HepG2 (cell line): Measurements from ENCODE around the gene ASH1L. TPM values are rescaled to one million over a fixed set of nuclear protein-coding genes. Genes with fewer than 3 reads are reported as not detected.

Experiments used
- ADNP ChIP-seq: sonication (generic); formaldehyde crosslinking; IDR thresholded peaks from 2 replicates; pipeline ENCODE4 v1.4.0; 2020; ENCODE audit warnings: missing genetic modification reagents
- DMAP1 ChIP-seq: IDR thresholded peaks from 2 replicates; pipeline ENCODE4 v1.6.1; 2016
- FOXO1 ChIP-seq: sonication (generic); formaldehyde crosslinking; IDR thresholded peaks from 2 replicates; pipeline ENCODE4 v1.4.0; 2020; ENCODE audit warnings: missing genetic modification reagents
- HMG20B ChIP-seq: conservative IDR thresholded peaks from 2 replicates; pipeline ENCODE4 v1.6.1; 2016; ENCODE audit warnings: missing genetic modification reagents, missing compliant biosample characterization
- HNRNPUL1 ChIP-seq: fragments of 200-400 bp; formaldehyde crosslinking; IDR thresholded peaks from 2 replicates; pipeline ENCODE4 v1.6.1; 2017; ENCODE audit warnings: low read depth, mild to moderate bottlenecking, low read length, moderate library complexity
- KDM4B ChIP-seq: sonication (generic); formaldehyde crosslinking; IDR thresholded peaks from 2 replicates; pipeline ENCODE4 v1.4.0; 2020; ENCODE audit warnings: missing genetic modification reagents
- NFRKB ChIP-seq: fragments of 450-650 bp; IDR thresholded peaks from 2 replicates; pipeline ENCODE4 v1.6.1; 2017
- NR2F6 ChIP-seq, 2 experiments: IDR thresholded peaks; 2 replicates each; pipeline ENCODE4 v1.6.1; 2016; ENCODE audit warnings: antibody characterized with exemption in 1 of 2, mild to moderate bottlenecking in 1 of 2
- POLR2G ChIP-seq: fragments of 200-400 bp; formaldehyde crosslinking; IDR thresholded peaks from 2 replicates; pipeline ENCODE4 v1.6.1; 2018; ENCODE audit warnings: mild to moderate bottlenecking, low read depth, low read length, moderate library complexity
- RORA ChIP-seq: sonication (generic); formaldehyde crosslinking; IDR thresholded peaks from 2 replicates; pipeline ENCODE4 v1.5.0; 2020; ENCODE audit warnings: mild to moderate bottlenecking, missing genetic modification reagents, moderate library complexity
- RXRA ChIP-seq: sonication (generic); formaldehyde crosslinking; IDR thresholded peaks from 2 replicates; pipeline ENCODE4 v1.5.1; 2020; ENCODE audit warnings: missing genetic modification reagents
- SMYD3 ChIP-seq: sonication (generic); formaldehyde crosslinking; IDR thresholded peaks from 2 replicates; pipeline ENCODE4 v1.8.1; 2023; ENCODE audit warnings: mild to moderate bottlenecking, missing genetic modification reagents
- SOX13 ChIP-seq, 3 experiments: fragments of 450-650 bp in 1 of 3; sonication (generic) in 1 of 3; formaldehyde crosslinking in 1 of 3; IDR thresholded peaks in 2 of 3; conservative IDR thresholded peaks in 1 of 3; 2 replicates each; pipeline versions ENCODE4 v1.5.0 to v1.6.1; 2016 to 2020; ENCODE audit warnings: antibody characterized with exemption in 1 of 3, mild to moderate bottlenecking in 1 of 3, missing compliant biosample characterization in 1 of 3, missing genetic modification reagents in 1 of 3, moderate library complexity in 1 of 3
- TCF7 ChIP-seq: sonication (generic); IDR thresholded peaks from 2 replicates; pipeline ENCODE4 v1.6.1; 2016; ENCODE audit warnings: antibody characterized with exemption, low read depth
- TCF7L2 ChIP-seq: IDR thresholded peaks from 2 replicates; pipeline ENCODE4 v1.6.1; 2011; ENCODE audit warnings: mild to moderate bottlenecking, low read depth, low read length, moderate library complexity
- THAP11 ChIP-seq: IDR thresholded peaks from 2 replicates; pipeline ENCODE4 v1.6.1; 2016; ENCODE audit warnings: missing biosample characterization, missing genetic modification reagents
- TRIM24 ChIP-seq: sonication (generic); formaldehyde crosslinking; IDR thresholded peaks from 2 replicates; pipeline ENCODE4 v1.8.0; 2022; ENCODE audit warnings: mild to moderate bottlenecking, missing genetic modification reagents
- ZMAT3 ChIP-seq: sonication (generic); formaldehyde crosslinking; conservative IDR thresholded peaks from 2 replicates; pipeline ENCODE4 v1.7.0; 2021; ENCODE audit warnings: missing genetic modification reagents
- ZNF20 ChIP-seq: sonication (generic); formaldehyde crosslinking; IDR thresholded peaks from 2 replicates; pipeline ENCODE4 v1.4.0; 2020; ENCODE audit warnings: mild to moderate bottlenecking, moderate library complexity, missing genetic modification reagents
- ZNF207 ChIP-seq: fragments of 450-650 bp; IDR thresholded peaks from 2 replicates; pipeline ENCODE4 v1.6.1; 2016; ENCODE audit warnings: antibody characterized with exemption, borderline replicate concordance
- ZNF225 ChIP-seq: sonication (generic); formaldehyde crosslinking; IDR thresholded peaks from 2 replicates; pipeline ENCODE4 v1.4.0; 2020; ENCODE audit warnings: mild to moderate bottlenecking, missing genetic modification reagents
- ZNF253 ChIP-seq: sonication (generic); formaldehyde crosslinking; IDR thresholded peaks from 2 replicates; pipeline ENCODE4 v1.8.0; 2022; ENCODE audit warnings: mild to moderate bottlenecking, missing genetic modification reagents, borderline replicate concordance
- ZNF274 ChIP-seq: sonication (generic); formaldehyde crosslinking; IDR thresholded peaks from 2 replicates; pipeline ENCODE4 v1.5.1; 2020; ENCODE audit warnings: mild to moderate bottlenecking, missing genetic modification reagents
- ZNF296 ChIP-seq: sonication (generic); formaldehyde crosslinking; conservative IDR thresholded peaks from 2 replicates; pipeline ENCODE4 v1.5.0; 2020; ENCODE audit warnings: mild to moderate bottlenecking, missing genetic modification reagents
- ZNF484 ChIP-seq: sonication (generic); formaldehyde crosslinking; IDR thresholded peaks from 2 replicates; pipeline ENCODE4 v1.5.1; 2020; ENCODE audit warnings: mild to moderate bottlenecking, low read depth, missing genetic modification reagents, borderline replicate concordance
- ZNF549 ChIP-seq: sonication (generic); formaldehyde crosslinking; IDR thresholded peaks from 2 replicates; pipeline ENCODE4 v1.5.0; 2020; ENCODE audit warnings: missing genetic modification reagents
- ZNF563 ChIP-seq: sonication (generic); formaldehyde crosslinking; IDR thresholded peaks from 2 replicates; pipeline ENCODE4 v1.8.0; 2022; ENCODE audit warnings: mild to moderate bottlenecking, moderate library complexity, missing genetic modification reagents
- ZNF564 ChIP-seq: sonication (generic); formaldehyde crosslinking; IDR thresholded peaks from 2 replicates; pipeline ENCODE4 v1.8.1; 2023; ENCODE audit warnings: mild to moderate bottlenecking, missing genetic modification reagents
- ZNF768 ChIP-seq: sonication (generic); formaldehyde crosslinking; IDR thresholded peaks from 2 replicates; pipeline ENCODE4 v1.4.0; 2020; ENCODE audit warnings: missing genetic modification reagents
- ZNF773 ChIP-seq: sonication (generic); formaldehyde crosslinking; IDR thresholded peaks from 2 replicates; pipeline ENCODE4 v1.4.0; 2020; ENCODE audit warnings: missing genetic modification reagents, borderline replicate concordance
- ZNF850 ChIP-seq: sonication (generic); formaldehyde crosslinking; conservative IDR thresholded peaks from 2 replicates; pipeline ENCODE4 v1.9.0; 2021; ENCODE audit warnings: mild to moderate bottlenecking, missing genetic modification reagents
- ZSCAN29 ChIP-seq: sonication (generic); formaldehyde crosslinking; conservative IDR thresholded peaks from 2 replicates; pipeline ENCODE4 v1.4.0; 2020; ENCODE audit warnings: mild to moderate bottlenecking, missing genetic modification reagents
- polyA plus RNA-seq, 8 experiments: library from polyadenylated mRNA; depleted of rRNA in 3 of 8; stranded (reverse) in 7 of 8; unstranded in 1 of 8; fragments of >200 nt; fragmentation: Illumina TruSeq in 4 of 8; extraction: Trizol in 4 of 8; gene quantifications; 2 replicates each; pipeline versions ENCODE4 v1.2.1 to v1.2.3, GENCODE V29; 2011 to 2016; ENCODE audit warnings: low read depth in 4 of 8, missing spikeins in 1 of 8, mixed read lengths in 1 of 8; ENCODE audit not compliant: insufficient read depth in 1 of 8
- total RNA-seq, 5 experiments: library from RNA; depleted of rRNA; stranded (reverse); fragments of >200 nt; fragmentation: Illumina TruSeq; extraction: Trizol; gene quantifications; 2 replicates each; pipeline ENCODE4 v1.2.3, GENCODE V29; 2016; ENCODE audit warnings: low read depth in 1 of 5
- TF ChIP-seq, protein P1 (sequence below): sonication (generic); formaldehyde crosslinking; IDR thresholded peaks from 2 replicates; pipeline ENCODE4 v1.5.0; 2020; ENCODE audit warnings: missing genetic modification reagents

Gene ASH1L
- total and polyA plus RNA-seq, 2 of the 13 experiments (the other 11 are each of a cell fraction or from before 2014, with no cell fraction given) = 10.2 to 15.3 TPM

DNA sequence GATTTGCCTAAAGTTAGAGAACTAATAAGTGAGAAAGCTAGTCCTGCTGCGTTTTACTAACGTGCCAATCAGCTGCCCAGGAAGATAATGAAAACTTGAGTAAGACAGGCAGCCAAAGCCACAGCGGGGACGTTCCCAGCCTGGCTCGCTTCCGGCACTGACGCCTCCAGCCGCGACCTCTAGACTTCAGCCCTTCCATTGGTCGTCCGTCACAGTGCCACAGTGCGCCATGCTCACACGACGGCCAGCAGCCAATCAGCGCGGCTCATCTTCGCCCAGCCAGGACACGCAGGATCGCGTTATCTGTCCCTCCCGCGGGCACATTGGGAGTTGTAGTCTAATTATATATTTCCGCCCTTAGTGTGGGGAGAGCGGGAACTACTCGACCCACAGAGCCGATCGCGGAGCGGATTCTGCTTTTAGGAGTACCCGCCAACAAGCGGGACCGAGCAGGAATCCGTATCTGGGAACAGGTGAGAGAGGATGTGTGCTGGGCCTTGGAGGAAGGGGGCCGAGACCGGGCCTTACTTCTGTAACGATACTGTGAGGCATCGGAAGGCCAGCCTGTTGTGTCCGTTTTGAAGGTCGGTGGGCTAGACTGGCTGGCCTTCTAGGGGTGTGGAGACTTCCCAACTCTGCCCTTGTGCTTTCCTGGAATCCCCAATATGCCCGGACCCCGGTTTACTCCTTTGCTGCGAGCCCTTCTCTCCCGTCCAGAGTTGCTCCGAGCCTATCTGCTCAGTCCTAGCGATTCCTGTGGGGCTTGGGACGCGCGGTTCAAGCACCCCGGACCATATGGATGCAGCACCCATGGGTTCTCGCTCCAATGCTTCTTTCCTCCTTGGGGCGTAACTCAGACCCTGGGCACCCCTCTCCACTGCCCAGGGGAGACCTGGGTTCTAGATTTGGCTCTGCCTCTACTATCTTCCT, 253.8 kb downstream of the ASH1L start, which contains the start of gene FDPS (continued):
- TF ChIP-seq ZNF296 = no peak
- peak; percentile 99 for TF ChIP-seq THAP11
- TF ChIP-seq TCF7 = no peak
- no peak for TF ChIP-seq ZNF549 (CRISPR knock-in tag)
- TF ChIP-seq NFRKB = no peak
- no peak; the same call in 1 of the 2 replicates for TF ChIP-seq FOXO1 (CRISPR knock-in tag)
- TF ChIP-seq RORA (CRISPR knock-in tag) = no peak
- TF ChIP-seq NR2F6 (IDR thresholded peaks at IDR 0.05) = 0 out of 2 replicates have a peak, but pooled peaks have one; percentile 30
- TF ChIP-seq NR2F6 (CRISPR knock-in tag; IDR thresholded peaks at IDR 0.05) = no peak
- TF ChIP-seq TRIM24 (CRISPR knock-in tag) = no peak
- peak; percentile 53; the same call in 1 of the 2 replicates for TF ChIP-seq ZSCAN29 (CRISPR knock-in tag)
- TF ChIP-seq KDM4B = no peak
- peak; percentile 39; the same call in 1 of the 2 replicates for TF ChIP-seq ZNF564 (CRISPR knock-in tag)
- 0 out of 2 replicates have a peak, but pooled peaks have one; percentile 16 for TF ChIP-seq HMG20B (CRISPR knock-in tag)
- TF ChIP-seq RXRA = 0 out of 2 replicates have a peak, but pooled peaks have one; percentile 31
- no peak for TF ChIP-seq SMYD3 (CRISPR knock-in tag)
- no peak for TF ChIP-seq TCF7L2
- TF ChIP-seq, protein P1, sequence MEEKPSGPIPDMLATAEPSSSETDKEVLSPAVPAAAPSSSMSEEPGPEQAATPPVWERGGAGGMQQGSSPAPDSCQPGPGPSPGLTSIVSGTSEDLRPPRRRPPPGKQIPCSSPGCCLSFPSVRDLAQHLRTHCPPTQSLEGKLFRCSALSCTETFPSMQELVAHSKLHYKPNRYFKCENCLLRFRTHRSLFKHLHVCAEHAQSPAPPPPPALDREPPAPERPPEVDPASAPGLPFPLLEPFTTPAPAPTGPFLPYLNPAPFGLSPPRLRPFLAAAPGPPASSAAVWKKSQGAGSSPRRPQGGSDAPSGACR (CRISPR knock-in tag) = 0 out of 2 replicates have a peak, but pooled peaks have one; percentile 50
- TF ChIP-seq ZNF20 (CRISPR knock-in tag) = no peak
- TF ChIP-seq ZNF768 = no peak
- peak; percentile 88 for TF ChIP-seq POLR2G
- TF ChIP-seq DMAP1 (CRISPR knock-in tag) = no peak; the same call in 1 of the 2 replicates
- TF ChIP-seq ZNF850 (CRISPR knock-in tag) = no peak
- TF ChIP-seq ZNF253 (CRISPR knock-in tag) = no peak
- TF ChIP-seq HNRNPUL1 = no peak
- no peak for TF ChIP-seq ZNF207
- no peak for TF ChIP-seq ZNF773 (CRISPR knock-in tag)
- TF ChIP-seq ZNF225 (CRISPR knock-in tag) = 0 out of 2 replicates have a peak, but pooled peaks have one; percentile 30
- TF ChIP-seq ZNF484 (CRISPR knock-in tag) = no peak
- TF ChIP-seq ZMAT3 (CRISPR knock-in tag) = peak; percentile 48; the same call in 1 of the 2 replicates
- 0 out of 2 replicates have a peak, but pooled peaks have one; percentile 50 for TF ChIP-seq ZNF563
- TF ChIP-seq ZNF274 (CRISPR knock-in tag) = no peak
- TF ChIP-seq ADNP = no peak
- no peak for TF ChIP-seq SOX13 (IDR thresholded peaks at IDR 0.05)
- peak in 1 of 2 experiments; percentile 7; a peak in 1 of 4 replicates for TF ChIP-seq SOX13 (CRISPR knock-in tag; conservative IDR thresholded peaks at IDR 0.05 in 1 of 2, IDR thresholded peaks at IDR 0.05 in 1 of 2)
